HG03565 (cell line): ENCODE measurements around the gene ZFP36L2.

ENCODE experiments used
- ATAC-seq: cut with Tn5 transposase; IDR thresholded peaks from one replicate; pipeline ENCODE4 v1.9.1; 2021; ENCODE audit warnings: mild to moderate bottlenecking, moderate library complexity; ENCODE audit not compliant: unreplicated experiment

ZFP36L2 gene

DNA sequence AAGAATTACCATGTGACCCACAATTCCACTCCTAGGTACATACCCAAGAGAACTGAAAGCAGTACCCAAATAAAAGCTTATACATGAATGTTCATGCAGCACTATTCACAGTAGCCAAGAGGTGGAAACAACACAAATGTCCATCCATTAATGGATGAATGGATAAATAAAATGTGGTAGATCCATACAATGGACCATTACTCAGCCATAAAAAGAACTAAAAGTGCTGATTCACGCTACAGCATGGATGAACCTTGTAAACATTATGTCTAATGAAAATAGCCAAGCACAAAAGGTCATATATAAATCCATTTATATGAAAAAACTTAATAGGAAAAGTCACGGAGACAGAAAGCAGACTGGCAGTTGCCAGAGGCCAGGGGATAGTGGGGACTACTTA, 23.6 kb upstream of the ZFP36L2 start:
- no peak for ATAC-seq

DNA sequence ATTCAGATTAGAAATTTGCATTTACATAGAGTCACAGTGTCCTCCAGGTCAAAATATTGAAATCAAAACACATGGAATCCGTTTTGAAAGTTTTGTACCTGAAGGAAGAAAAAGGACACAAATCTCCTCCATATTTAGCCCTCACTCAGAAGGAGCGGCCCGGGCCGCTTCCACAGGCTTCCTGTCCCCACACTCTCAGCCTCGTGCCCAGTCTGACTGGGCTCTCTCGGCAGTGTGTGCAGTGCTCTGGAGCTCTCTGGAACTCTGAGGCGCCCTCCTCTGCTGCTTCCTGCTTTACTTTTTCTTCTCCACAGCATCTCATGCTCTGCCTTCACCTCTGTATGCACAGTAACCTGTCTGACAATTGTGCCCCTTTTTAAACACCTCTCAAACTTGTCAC, 22.2 kb upstream of the ZFP36L2 start:
- no peak for ATAC-seq

DNA sequence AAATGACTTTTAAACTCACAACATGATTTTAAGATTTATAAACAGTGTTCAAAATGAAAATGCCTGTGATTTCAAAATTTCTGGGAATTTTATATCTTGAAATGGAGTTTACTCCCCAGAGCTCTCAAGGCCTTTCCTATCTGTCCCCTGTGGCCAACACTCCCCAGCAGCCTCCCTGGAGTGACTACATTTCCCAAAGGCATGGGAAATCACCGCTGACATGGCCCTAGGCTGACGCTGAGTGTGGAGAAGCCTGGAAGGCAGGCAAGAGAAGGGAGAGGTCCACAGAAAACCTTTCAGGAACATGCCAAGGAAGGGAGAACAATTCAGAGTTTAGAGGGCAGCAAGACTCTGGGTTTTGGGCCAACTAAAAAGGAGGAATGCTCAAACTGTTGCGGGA, 20.2 kb upstream of the ZFP36L2 start:
- no peak for ATAC-seq

DNA sequence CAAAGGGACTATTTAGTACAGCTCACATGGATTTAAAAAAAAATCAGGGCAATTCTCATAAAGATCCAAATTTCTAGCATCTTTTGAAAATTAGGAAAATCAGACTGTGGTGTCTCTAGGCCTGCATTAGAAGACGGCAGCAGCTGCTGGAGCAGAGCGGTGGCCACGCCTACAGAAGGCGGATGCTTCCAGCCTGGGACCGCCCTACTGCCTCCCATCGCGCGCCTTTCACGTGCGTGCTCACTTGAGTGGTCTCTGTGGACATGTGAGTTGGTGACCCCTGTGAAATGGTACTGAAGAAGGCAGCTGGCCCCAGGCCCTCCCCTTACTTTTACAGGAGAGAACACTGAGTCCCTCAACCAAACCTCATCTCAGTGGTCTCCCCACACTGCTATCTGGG, 15.2 kb upstream of the ZFP36L2 start:
- no peak for ATAC-seq

DNA sequence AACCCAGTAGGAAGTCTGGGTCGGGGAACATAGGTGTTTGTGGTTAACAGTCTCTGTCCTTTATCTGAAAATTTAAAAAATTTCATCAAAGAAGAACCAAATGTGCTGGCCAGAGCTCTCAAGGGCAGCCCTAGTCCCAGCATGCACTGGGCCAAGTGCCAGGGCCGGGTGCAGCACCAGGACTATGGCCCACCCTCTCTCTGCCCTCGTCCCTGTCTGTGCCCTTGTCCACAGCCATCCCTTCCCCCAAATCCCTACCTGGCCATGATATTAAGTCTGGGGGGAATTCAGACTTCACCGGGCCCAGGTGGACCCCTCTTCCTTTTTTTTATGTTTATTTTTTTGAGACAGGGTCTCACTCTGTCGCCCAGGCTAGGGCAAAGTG, 14.4 kb upstream of the ZFP36L2 start:
- no peak for ATAC-seq

DNA sequence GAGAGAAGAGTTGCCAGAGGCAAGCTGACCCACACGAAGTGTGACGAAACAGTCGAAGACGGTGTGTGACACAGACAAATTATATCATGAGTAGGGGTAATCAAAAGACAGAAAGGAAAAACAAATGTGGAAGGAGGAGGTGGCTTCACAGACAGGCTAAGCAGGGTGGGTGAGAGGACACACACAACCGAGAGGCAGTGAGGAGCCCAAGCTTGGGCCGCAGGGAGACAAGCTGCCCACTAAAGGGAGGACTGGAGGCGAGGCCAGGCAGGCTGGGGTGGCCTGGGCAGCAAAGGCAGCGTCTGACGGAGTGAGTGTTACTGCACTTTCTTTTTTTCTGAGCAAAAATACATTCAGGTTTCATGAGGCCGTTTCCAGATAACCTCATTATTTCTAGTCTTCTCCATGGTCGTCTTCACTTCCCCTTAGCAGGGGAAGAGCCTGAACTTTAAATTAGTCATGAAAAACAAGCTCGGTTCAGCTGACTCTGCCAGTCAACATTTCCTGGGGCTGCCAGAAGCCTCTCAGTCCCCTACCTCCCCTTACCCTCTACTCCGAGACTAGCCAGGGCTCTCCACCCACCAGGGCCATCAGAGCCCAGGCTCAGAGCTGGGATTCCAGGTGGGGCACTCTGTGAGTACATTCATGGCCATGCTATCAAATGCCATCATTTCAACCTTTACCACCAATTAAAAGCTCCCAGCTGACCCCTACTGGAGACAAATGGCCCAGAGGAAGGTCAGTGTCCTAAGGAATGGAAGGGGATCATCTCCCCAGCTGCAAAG, 13.8 kb upstream of the ZFP36L2 start:
- no peak for ATAC-seq

DNA sequence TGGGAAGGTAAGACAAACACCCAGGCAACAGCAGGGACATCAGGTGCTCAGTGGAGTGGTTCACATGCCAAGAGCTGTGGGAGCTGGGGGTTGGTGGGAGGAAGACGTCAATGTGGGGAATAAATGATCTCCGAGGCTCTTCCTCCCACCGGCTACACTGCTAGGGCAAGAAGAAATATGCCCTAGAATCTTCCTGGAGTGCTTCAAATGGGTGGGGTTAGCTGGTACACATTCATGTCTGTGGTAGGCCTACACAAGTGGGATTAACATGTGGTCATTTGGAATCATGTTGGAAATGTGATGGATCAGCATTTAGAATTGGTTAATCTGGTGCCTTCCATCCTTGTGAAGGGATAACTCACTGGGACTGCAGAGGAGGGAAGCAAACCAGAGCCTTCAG, 12.4 kb upstream of the ZFP36L2 start:
- no peak for ATAC-seq

DNA sequence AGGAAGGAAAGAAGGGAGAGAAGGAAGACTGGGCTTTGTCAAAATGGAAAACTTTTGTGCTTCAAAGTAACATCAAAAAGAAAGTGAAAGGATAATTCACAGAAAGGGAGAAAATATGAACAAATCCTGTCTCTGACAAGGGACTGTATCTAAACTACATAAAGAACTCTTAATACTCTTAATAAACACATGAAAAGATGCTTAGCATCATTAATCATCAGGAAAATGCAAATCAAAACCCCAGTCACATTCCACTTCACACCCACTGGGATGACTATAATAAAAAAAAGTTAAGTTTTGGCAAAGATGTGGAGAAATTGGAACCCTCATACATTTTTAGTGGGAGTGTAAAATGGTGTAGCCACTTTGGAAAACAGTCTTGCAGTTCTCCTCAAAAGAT, 11.8 kb upstream of the ZFP36L2 start:
- no peak for ATAC-seq

DNA sequence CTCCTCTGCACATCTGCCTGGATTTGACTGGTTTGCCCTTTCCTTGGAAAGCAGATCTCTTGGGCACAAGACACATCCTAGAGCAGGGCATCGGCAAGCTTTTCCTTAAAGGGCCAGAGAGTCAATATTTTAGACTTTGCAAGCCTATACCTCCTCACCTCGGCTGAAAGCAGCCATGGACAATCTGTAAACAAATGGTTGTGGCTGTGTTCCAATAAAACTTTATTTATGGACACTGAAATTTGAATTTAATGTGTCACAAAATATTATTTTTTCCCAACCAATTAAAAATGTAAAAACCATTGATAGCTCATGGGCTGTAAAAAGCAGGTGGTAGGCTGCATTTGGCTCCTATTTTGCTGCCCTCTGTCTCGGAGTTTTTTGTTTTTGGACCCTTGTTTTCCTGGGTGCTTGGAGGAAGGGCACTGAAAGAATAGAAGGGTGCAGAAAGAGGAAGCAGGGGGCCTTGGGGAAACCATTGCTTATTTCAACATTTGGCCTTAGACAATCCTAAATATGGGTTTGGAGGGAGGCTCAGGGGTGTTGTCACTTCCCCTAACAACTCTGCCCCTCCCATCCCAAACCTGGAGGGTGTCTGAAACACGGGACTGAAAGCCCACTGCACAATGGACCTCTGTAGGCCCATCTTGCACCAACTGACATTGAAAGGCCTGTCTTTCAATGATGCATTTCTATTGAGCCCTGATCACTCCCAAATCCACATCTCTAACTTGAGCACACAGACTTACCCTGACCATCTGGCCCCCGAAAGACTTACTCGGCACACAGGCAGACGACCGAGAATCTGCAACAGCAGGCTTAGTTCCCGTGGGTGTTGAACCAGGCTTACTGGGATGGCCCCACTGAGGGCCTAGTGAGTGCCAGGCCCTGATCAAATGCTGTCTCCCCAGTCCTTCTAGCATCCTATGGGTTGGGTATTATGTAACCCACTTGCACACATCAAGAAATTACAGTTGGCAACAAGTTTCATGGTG, 7.1 kb upstream of the ZFP36L2 start:
- ATAC-seq, result no peak

DNA sequence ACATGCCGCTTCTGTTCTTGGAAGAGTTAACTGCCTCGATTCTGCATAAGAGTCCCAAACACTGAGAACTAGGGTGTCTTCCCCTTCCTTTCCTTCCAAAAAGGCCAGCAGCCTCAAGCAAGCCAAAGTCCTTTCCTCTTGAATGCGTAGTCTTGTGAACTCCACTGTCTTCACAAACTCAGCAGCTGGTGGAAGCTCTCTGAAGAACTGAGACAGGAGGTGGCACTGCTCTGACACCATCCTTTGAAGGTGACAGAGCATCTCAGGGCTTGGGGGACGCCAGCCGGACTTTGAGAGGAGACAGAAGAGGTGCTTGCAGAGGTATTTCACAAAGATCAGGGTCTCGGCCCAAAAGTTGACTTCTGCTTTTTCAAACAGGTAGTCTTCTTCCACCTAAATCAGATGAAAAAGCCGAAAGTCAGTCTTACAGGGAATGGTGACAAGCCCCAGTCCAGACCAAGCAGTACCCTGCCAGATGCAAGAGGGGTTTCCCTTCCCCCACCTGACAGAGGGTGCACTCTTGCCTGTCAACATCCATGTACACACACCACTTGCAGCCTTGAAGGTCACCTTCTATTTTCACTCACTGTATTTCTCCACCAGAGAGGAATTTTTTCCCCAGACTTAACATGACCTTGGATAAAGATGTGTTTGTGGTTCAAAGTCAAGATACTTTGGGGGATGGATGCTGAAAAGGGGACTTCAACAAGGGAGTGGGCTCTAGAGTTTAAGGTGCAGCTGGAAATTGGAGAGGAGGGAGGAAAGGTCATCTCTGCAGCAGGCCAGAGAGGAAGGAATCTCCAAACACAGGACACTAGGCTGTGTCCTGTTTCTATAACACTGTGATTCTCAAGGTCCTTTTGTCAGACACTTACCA, 4.8 kb upstream of the ZFP36L2 start:
- ATAC-seq, result no peak

DNA sequence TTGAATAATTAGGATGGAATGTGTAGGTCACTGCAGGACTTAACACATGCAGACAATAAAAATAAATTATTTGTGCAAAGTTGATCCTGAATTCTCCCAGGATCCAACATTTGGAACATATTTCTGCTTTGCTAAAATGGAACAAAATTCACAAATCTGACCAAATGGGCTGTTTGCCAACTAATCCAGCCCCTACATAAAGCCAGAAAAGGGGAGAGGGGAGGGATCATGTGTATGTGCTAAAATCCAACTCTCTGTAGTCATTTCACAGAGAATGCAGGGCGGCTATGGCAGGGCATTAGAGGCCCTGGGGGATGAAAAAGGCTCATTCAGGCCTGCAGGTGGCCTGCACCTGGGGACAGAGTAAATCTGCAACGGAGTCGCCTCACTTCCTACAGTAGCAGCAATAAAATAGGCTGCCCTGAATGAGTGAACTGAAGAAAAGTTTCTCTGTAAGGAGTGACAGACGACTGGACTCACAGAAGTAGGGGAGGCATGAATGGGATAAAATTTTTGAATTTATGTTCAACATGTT, 4.0 kb upstream of the ZFP36L2 start:
- no peak for ATAC-seq

DNA sequence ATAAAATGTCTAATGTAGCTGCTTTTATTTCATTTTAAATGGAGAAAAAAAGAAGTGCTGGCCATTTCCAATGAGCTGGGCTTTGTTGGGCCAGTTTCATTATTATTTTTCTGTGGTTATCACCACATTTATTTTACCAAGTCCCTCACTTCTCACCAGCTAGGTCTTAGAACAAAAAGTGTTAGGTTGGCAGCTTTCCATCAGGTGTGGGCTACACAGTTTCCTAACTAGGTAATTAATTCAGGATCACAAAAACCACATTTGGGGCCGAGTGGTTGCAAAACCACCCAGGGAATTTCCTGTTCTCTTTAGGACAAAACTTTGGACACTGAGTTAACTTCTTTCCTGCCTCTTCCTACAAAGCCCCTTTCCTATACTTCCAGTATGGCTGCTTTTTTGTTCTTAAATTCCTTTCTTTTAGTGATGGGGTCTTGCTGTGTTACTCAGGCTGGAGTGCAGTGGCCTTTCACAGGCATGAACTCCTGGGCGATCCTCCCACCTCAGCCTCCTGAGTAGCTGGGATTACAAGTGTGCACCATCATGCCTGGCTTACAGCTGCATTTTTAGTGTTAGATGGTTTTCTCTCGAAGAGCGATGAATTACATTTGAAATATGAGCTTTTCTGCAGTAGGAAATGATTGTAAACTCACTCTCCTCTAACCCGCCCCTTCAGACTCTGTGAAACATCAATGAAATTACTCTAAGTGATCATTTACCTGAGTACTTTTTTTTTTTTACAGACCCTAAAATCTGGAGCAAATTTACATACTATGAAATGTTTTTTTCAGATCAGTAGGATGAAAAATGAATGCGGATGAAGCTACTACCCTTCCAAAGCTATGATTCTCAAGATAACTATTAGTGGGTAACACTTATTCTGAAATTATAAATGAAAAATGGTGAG, 2.6 kb upstream of the ZFP36L2 start:
- no peak for ATAC-seq

DNA sequence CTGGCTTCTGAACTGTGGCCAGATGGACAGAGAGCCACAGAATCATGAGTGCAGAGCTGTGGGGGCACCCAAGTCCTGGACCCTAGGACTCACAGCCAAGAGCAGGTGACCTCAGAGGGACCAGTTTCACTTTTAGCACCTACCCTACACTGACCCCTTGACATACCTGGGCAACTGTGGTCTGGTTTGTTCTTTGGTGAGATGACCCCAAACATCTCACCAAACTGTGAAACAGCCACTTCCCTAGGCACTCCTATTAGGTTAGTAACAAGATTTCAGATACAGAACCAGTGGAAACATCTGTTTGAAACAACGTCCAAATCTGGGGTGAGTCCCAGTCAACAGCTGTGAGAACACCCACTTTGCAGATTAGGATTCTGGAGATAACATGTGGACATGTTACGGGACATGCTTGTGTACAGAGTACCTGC, 1.9 kb upstream of the ZFP36L2 start:
- no peak for ATAC-seq

DNA sequence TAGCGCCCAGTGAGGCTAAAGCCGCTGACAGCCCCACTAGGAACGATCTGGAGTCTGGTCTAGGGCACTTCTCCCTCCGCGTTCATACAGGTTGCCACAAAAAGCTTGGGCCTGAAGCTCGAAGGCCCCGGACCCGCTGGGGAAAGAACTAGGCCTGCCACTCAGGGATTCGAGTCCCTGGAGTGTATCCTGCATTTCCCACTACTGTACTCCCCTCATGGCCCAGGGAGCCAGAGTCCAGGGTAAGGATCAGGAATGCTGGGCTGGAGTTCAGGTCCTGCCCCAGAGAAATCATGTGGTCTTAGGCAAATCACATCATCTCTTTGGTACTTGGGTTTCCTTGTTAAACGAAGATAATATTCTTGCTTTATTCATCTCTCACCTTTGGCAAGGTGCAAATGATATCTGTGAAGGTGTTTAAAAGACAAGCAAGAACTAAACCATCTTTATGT, 1.4 kb upstream of the ZFP36L2 start:
- no peak for ATAC-seq

DNA sequence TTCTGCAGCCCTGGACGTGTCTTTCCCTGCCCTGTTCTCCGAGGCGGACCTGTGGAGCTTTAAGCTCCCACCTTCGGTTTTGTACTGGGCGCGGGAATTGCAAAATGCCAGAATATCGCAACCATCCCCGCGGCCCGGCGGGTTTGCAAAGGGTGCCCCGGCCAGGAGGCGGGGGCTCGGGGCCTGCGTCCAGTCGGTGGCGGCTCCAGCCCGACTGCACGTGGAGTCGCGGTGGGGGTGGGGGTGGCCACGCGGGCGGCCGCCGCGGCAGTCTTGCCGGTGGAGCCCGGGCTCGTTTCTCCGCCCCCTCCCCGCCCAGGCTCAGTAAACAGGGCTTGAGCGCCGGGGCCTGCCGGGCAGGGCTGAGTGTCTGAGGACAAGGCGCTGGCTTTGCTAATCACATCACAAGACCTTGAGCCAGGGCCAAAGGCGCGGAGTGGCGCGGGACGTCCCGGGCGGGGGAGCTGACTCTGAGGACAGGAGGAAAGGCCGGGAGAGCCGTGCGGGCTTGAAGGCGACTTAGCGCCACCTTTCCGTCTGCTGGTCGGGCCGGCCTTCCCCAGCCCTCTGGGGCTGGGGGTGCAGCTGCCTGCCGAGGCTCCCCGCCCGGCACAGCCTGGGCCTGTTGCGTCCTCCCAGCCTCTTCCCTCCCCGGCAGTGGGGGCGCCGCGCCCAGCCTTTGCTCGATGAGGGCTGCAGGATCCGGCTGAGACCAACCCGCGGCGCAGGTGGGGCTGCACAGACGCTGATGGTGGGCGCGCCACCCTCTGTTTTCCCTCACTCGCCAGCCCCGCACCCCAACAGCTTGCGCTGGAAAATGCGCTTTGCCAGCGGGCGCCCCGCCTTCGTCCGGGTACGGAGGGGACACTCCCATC, 786 bp upstream of the ZFP36L2 start:
- ATAC-seq, result no peak

DNA sequence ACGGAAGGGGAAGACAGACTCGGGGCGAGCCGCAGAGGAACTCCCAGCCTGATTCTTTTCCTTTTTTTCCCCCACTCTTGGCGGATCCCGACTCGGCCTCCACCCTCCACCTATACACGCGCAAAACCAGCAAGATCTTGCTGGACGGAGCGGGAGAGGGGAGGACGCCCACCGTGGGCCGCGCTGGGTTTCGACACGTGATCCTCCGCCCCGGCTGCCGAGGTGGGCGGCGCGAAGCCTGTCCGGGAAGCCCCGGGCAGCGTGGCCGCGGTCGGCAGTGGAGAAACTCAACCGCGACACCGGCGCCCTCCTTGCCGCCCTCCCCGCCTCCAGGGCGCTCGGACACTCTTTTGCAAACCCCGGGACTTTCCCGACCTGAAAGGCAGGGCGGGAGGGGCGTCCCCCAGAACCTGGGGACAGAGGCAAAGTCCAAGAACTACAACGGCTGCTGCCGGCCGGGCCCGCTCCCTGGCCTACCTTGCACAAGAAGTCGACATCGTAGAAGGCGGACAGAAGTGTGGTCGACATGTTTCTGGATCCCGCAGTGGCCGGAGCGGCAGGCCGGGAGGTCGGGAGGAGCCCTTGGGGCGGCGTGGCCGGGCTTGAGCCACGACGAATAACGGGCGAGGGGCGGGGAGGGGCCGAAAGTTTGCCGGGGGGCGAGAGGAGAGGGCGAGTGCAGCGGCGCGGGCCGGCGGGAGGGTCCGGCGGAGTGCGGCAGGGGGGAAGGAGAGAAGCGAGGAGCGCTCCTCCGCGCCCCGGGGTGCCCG, 433 bp downstream of the ZFP36L2 start:
- peak; percentile 23 for ATAC-seq

DNA sequence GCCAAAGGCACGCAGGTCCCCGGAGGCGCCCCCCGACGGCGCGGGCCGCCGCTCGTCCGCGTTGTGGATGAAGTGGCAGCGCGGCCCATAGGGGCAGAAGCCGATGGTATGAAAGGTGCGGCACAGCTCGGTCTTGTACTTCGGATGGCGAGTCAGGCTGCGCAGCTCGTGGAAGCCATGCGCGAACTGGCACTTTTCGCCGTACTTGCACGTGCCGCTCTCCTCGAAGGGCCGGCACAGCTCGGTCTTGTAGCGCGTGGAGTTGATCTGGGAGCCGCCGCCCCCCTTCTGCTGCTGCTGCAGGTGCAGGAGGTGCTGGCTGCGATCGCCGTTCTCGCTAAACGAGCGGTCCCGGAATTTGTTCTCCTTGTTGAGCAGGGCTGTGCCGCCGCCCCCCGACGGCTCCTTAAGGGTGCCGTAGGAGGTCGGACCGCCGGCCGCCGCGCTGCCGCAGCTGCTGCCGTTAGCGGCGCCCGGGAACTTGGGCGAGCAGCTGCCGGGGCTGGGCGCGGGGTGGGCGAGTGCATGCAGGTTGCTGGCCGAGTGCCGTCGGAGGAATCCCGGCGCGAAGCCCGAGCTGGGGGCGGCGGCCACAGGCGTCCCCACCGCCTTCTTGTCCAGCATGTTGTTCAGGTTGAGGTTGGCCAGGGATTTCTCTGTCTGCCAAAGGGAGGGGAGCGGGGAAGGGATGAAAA, 1.2 kb downstream of the ZFP36L2 start:
- ATAC-seq, result no peak
